ENCODE results near the gene PLEKHD1. TPM values are rescaled to one million over a fixed set of nuclear protein-coding genes. Genes with fewer than 3 reads are reported as not detected.

PLEKHD1 gene
- total RNA-seq, 2 donors from 2014 or later = not detected

DNA sequence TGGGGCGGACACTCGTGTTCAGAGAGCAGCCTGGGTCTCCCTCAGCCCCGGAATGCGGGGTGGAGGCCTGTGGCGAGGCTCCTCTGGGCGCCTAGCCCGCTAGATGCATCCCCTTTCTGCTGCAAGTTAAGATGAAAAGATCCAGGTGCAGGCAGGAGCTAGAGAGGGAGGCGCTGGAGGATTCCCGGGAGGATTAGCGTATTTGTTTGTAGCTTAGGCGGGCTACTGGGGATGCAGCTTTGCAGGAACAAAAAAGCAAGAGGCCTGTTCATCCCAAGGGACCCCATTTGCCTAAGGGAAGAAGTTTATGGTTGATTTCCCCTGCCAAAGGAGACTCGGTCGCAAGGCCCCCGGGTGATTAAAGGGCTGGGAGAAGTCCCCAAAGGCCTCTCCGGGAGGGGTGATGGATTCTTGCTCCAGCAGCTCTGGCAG lies 89.3 kb downstream of the PLEKHD1 start:
- peaks cover 5 to 29% of the 10 kb centered on the region in 2 donors for H3K27me3 ChIP-seq
- H3K4me3 ChIP-seq = no peak overlapping the region
- no peak for DNase-seq (ENCODE audit: low spot score)
- H3K9me3 ChIP-seq = no peaks in the 10 kb centered on the region
- TF ChIP-seq, protein P1, sequence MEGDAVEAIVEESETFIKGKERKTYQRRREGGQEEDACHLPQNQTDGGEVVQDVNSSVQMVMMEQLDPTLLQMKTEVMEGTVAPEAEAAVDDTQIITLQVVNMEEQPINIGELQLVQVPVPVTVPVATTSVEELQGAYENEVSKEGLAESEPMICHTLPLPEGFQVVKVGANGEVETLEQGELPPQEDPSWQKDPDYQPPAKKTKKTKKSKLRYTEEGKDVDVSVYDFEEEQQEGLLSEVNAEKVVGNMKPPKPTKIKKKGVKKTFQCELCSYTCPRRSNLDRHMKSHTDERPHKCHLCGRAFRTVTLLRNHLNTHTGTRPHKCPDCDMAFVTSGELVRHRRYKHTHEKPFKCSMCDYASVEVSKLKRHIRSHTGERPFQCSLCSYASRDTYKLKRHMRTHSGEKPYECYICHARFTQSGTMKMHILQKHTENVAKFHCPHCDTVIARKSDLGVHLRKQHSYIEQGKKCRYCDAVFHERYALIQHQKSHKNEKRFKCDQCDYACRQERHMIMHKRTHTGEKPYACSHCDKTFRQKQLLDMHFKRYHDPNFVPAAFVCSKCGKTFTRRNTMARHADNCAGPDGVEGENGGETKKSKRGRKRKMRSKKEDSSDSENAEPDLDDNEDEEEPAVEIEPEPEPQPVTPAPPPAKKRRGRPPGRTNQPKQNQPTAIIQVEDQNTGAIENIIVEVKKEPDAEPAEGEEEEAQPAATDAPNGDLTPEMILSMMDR (IDR thresholded peaks at IDR 0.05) = no peak
- H3K4me1 ChIP-seq = peaks cover 0 to 32% of the 10 kb centered on the region in 2 donors
- H3K36me3 ChIP-seq = no peaks in the 10 kb centered on the region
- no peak overlapping the region for H3K27ac ChIP-seq

DNA sequence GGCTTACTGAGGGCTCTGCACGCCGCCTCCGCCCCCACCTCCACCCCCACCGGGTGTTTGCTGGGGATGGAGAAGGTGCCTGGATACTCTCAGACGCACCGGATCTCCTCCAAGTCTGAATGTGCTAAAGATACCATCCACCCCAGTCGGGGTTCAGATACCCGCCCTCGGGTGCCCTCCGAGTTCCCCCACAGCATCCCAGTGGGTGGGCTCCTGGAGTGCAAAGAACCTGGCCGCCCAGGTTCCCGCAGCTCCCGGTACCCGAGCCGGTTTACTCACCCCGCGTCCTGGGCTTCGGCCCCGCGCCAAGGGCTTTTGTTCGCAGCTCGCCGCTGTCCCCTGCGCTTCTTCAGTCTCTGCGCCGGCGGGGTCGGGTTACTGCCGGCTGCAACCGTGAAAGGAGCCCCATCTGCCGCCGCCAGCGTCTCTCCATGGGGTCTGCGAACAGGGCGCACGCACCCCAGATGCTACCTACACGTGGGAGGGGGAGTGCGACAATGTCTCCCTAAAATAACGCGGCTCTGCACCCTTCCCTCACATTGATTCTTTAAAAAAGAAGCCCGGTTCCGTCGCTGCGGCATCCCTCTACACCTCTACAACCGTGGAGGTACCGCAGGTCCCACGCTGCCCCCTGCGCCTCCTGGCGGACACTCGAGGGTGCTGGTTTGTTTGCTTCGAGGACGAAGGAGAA lies 89.9 kb downstream of the PLEKHD1 start, which contains the start of gene CCDC177:
Gene CCDC177, minus strand, starts transcription at position 609 of the 691 bp plus-strand sequence. CDS start 1,249 bp downstream, outside the sequence.
- Histone ChIP-seq H3K27ac (no peak within 1 kb of the TSS), H3K9me3 (no peaks in the 10 kb centered on the region), H3K4me1 (peaks cover 0 to 32% of the 10 kb centered on the region in 2 donors), H3K4me3 (peak within 1 kb of the TSS in 1 of 2 donors; percentile 27), H3K27me3 (peaks cover 5 to 29% of the 10 kb centered on the region in 2 donors), H3K36me3 (no peaks in the 10 kb centered on the region)
- DNase-seq (ENCODE audit: low spot score) = no peak
- TF ChIP-seq, protein P1 (IDR thresholded peaks at IDR 0.05) = peak; percentile 80 to 86

DNA sequence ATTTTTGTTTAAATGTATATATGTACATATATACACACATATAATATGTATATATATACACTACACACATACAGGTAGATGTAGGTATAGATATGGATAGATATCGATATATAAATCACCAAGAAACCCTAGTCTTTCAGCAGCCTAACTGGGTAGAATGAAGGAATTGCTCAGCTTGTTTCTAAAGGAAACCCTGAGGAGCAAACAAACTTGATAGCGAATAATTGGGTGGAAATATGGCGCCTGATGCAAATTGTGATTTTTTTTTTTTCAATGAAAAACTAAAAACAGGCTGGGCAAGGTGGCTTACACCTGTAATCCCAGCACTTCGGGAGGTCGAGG lies 90.4 kb downstream of the PLEKHD1 start:
- TF ChIP-seq, protein P1 (IDR thresholded peaks at IDR 0.05) = peak in 1 of 2 donors; percentile 17
- H3K27ac ChIP-seq = no peak overlapping the region
- no peak for DNase-seq (ENCODE audit: low spot score)
- peaks cover 5 to 29% of the 10 kb centered on the region in 2 donors for H3K27me3 ChIP-seq
- peaks cover 0 to 32% of the 10 kb centered on the region in 2 donors for H3K4me1 ChIP-seq
- no peaks in the 10 kb centered on the region for H3K9me3 ChIP-seq
- no peaks in the 10 kb centered on the region for H3K36me3 ChIP-seq
- H3K4me3 ChIP-seq = no peak overlapping the region

DNA sequence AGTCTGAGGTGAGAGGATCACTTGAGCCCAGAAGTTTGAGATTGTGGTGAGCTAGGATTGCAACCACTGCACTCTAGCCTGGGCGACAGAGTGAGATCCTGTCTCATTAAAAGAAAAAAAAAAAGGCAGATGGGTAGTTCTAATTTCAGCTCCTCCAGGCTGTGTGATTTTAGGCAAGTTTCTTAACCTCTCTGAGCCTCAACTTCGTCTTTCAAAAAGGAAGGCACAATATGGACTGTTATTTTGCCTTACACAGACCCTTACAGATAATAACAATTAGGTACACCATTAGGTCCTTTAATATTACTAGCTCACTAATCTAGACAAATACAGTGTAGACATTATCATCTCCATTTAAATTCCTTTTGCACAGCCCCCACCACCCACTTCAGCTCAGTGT lies 94.9 kb downstream of the PLEKHD1 start:
- H3K4me1 ChIP-seq = peaks cover 0 to 3% of the 10 kb centered on the region in 2 donors
- H3K36me3 ChIP-seq = no peaks in the 10 kb centered on the region
- TF ChIP-seq, protein P1 (IDR thresholded peaks at IDR 0.05) = no peak
- H3K9me3 ChIP-seq = no peaks in the 10 kb centered on the region
- no peak overlapping the region for H3K4me3 ChIP-seq
- no peak for DNase-seq (ENCODE audit: low spot score)
- H3K27me3 ChIP-seq = peaks cover 0 to 6% of the 10 kb centered on the region in 2 donors
- H3K27ac ChIP-seq = no peak overlapping the region

DNA sequence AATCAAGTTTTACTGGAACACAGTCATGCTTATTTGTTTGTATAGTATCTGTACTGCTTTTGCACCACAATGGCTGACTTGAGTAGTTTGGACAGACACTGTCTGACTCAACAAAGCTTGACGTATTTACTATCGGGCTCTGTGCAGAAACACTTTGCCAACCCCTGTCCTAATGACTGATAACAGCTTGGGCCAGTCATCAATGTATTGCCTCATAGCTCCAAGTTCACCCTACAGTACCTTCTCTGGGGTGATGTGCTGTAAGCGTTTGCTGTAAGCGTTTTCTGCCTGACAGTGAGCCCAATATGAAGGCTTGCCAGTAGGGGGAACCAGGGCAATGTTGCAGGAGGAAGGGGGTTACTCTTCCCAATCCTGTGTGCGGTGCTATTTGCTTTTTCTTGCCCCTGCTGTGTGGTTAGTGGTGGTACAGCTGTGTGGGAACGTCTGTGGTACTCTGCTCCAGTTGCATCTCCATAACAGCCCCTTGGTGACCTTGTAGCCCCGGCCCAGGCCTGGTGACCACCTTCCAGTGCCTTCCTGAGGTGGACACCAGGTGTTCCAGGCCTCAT lies 95.6 kb downstream of the PLEKHD1 start:
- Histone ChIP-seq H3K27ac (no peak overlapping the region), H3K27me3 (peaks cover 0 to 6% of the 10 kb centered on the region in 2 donors), H3K4me3 (no peak overlapping the region), H3K9me3 (no peaks in the 10 kb centered on the region), H3K4me1 (no peaks in the 10 kb centered on the region), H3K36me3 (no peaks in the 10 kb centered on the region)
- peak; percentile 66 for DNase-seq (ENCODE audit: low spot score)
- TF ChIP-seq, protein P1 (IDR thresholded peaks at IDR 0.05) = peak in 1 of 2 donors; percentile 36

Other genes starting within 250 kb of the PLEKHD1 start
- gene GALNT16, start 224.6 kb upstream of the PLEKHD1 start, total RNA-seq = 10 to 100 TPM; 17.9 to 56.8 TPM
- gene ERH, start 86.4 kb upstream of the PLEKHD1 start, total RNA-seq = 10 to 100 TPM; 47.1 to 55.1 TPM
- gene SLC39A9, start 86.0 kb upstream of the PLEKHD1 start, total RNA-seq = 10 to 100 TPM; 29.3 to 37.5 TPM
- not detected for gene CCDC177, start 90.1 kb downstream of the PLEKHD1 start, total RNA-seq
- gene SUSD6, start 126.9 kb downstream of the PLEKHD1 start, total RNA-seq = 10 to 100 TPM; 19.2 to 24.7 TPM

Measured in right atrium auricular region (tissue), 2 donors.